LNCAP (cell line): ENCODE data around the gene CYTH1.

Experiments
- TF ChIP-seq, protein P1 (sequence below): fragments of 450-650 bp; IDR thresholded peaks from 2 replicates; pipeline ENCODE4 v1.5.1; 2017; ENCODE audit warnings: mild to moderate bottlenecking

The CYTH1 gene

DNA sequence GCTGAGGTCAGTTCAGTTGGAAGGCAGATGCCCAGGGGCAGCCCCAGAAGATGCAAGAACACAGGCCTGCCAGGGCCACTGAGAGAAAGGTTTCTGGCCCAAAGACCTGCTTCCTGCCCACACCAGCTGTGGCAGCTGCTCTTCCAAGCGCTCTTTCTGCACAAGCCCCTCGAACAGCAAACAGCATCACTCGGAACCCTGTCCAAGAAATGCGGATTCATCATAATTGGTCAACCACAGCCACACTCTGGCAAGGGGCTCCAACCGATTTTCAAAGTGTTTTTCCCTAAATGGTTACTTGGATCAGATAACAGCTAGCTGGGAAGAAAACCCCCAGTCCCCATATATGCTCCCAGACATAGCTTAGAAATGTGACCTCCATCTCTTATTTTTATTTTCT, 133.8 kb downstream of the CYTH1 start:
- TF ChIP-seq, protein P1, sequence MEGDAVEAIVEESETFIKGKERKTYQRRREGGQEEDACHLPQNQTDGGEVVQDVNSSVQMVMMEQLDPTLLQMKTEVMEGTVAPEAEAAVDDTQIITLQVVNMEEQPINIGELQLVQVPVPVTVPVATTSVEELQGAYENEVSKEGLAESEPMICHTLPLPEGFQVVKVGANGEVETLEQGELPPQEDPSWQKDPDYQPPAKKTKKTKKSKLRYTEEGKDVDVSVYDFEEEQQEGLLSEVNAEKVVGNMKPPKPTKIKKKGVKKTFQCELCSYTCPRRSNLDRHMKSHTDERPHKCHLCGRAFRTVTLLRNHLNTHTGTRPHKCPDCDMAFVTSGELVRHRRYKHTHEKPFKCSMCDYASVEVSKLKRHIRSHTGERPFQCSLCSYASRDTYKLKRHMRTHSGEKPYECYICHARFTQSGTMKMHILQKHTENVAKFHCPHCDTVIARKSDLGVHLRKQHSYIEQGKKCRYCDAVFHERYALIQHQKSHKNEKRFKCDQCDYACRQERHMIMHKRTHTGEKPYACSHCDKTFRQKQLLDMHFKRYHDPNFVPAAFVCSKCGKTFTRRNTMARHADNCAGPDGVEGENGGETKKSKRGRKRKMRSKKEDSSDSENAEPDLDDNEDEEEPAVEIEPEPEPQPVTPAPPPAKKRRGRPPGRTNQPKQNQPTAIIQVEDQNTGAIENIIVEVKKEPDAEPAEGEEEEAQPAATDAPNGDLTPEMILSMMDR = no peak

- TF ChIP-seq, protein P1 = no peak
Measured at GRCh38 chr17:78647032-78647431, 135.0 kb downstream of the CYTH1 start.

- TF ChIP-seq, protein P1 = no peak
Measured at GRCh38 chr17:78645421-78646295, 136.4 kb downstream of the CYTH1 start.

DNA sequence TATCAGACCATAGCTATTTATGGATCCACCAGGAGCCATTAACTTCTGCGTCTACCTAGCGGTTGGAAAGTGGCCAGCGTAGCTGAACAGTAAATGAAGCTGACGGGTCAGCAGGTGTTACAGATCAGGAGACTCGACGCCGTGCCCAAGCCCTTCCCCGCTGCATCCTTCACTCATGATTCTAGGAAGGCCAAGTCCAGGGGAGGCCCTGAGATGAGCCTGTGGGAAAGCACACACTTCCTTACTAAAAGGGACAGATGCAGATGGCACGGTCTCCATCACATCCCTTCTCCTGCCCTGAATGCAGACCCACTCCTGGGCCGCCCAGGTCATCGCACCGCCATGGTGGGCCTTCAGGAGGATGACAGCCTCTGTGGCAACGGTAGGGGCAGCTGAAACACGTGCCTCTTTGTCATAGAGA, 137.1 kb downstream of the CYTH1 start:
- TF ChIP-seq, protein P1 = no peak

- TF ChIP-seq, protein P1 = no peak
Measured at GRCh38 chr17:78644224-78644623, 137.8 kb downstream of the CYTH1 start.

- TF ChIP-seq, protein P1 = no peak
Measured at GRCh38 chr17:78643326-78643725, 138.7 kb downstream of the CYTH1 start.

GRCh38 chr17:78642707-78643106, 139.4 kb downstream of the CYTH1 start:
- TF ChIP-seq, protein P1 = no peak

GRCh38 chr17:78641666-78642065, 140.4 kb downstream of the CYTH1 start:
- TF ChIP-seq, protein P1 = no peak
